ENCODE results near the gene MAT2A.

MAT2A gene

GRCh38 chr2:85501248-85501647 lies 37.7 kb upstream of the MAT2A start:
- Histone ChIP-seq H3K9ac (no peak overlapping the region), H3K4me3 (IDR thresholded peaks at IDR 0.05; ENCODE audit: insufficient read depth, low read depth, low read length) (no peak overlapping the region), H3K4me1 (ENCODE audit: low read depth, poor library complexity, severe bottlenecking) (no peaks in the 10 kb centered on the region), H3K4me2 (no peak overlapping the region), H3K27me3 (ENCODE audit: insufficient read depth, low read depth) (no peaks in the 10 kb centered on the region), H4K20me1 (ENCODE audit: insufficient read depth) (no peaks in the 10 kb centered on the region), H3K36me3 (ENCODE audit: insufficient read depth) (no peaks in the 10 kb centered on the region), H2AFZ (ENCODE audit: low read depth) (no peak overlapping the region), H3K27ac (no peak overlapping the region), H3K79me2 (ENCODE audit: insufficient read depth, low read depth) (no peaks in the 10 kb centered on the region)
- TF ChIP-seq, protein P1, sequence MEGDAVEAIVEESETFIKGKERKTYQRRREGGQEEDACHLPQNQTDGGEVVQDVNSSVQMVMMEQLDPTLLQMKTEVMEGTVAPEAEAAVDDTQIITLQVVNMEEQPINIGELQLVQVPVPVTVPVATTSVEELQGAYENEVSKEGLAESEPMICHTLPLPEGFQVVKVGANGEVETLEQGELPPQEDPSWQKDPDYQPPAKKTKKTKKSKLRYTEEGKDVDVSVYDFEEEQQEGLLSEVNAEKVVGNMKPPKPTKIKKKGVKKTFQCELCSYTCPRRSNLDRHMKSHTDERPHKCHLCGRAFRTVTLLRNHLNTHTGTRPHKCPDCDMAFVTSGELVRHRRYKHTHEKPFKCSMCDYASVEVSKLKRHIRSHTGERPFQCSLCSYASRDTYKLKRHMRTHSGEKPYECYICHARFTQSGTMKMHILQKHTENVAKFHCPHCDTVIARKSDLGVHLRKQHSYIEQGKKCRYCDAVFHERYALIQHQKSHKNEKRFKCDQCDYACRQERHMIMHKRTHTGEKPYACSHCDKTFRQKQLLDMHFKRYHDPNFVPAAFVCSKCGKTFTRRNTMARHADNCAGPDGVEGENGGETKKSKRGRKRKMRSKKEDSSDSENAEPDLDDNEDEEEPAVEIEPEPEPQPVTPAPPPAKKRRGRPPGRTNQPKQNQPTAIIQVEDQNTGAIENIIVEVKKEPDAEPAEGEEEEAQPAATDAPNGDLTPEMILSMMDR (conservative IDR thresholded peaks at IDR 0.05; ENCODE audit: low read depth, low read length): no peak

DNA sequence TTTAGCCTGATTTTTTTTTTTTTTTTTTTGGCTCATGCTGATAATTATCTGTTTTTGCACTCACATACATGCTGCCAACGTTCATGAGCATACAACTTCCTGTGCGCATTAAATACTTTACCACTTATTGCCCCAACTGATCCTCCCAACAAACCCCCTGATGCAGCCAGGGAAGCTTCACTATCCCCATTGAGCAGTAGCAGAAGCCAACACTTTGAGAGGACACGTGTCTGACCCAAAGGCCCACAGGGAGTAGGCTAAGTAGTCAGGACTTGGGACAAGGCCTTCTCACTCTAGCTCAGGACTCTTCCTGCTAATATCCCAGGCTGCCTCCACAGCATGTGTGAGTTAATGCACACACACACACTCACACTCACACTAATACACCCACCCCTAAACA lies 36.2 kb upstream of the MAT2A start:
- TF ChIP-seq, protein P1 (conservative IDR thresholded peaks at IDR 0.05; ENCODE audit: low read depth, low read length): no peak
- H2AFZ ChIP-seq (ENCODE audit: low read depth): no peak overlapping the region
- H3K4me2 ChIP-seq: no peak overlapping the region

DNA sequence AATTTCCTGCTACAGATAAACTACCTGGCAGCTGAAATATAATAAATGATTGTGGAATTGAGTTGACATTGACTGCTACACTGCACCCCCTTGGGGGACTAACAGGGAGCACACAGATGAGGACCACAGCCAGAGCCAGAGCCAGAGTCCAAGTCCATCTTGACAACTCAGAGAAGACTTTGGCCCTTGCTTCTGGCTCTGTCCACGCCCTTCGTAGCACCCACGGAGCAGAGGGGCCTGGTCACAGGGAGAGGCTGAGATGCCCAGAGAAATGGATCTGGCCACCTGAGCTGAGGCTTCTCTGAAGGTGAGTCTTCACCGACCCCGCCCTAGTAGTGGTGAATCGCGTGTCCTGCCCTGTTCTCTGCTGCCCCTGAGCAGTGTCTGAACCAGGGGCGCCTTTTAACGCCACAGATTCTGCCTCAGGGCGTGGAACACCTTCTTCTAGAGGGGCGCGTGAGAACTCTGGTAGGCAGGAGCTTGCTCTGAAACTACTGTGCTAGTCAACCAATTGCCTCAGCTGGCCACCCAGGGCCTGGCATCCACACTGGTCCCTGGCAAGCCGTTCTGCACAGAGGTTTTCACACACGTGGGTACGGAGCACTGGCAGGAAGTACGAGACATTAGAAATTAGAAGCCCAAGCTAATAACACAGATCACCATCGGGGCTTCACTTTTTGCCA lies 35.7 kb upstream of the MAT2A start:
- H3K9ac ChIP-seq: no peak overlapping the region
- H3K79me2 ChIP-seq (ENCODE audit: insufficient read depth, low read depth): no peaks in the 10 kb centered on the region
- no peaks in the 10 kb centered on the region for H4K20me1 ChIP-seq (ENCODE audit: insufficient read depth)
- H2AFZ ChIP-seq (ENCODE audit: low read depth): no peak overlapping the region
- H3K4me3 ChIP-seq (IDR thresholded peaks at IDR 0.05; ENCODE audit: insufficient read depth, low read depth, low read length): no peak overlapping the region
- no peak overlapping the region for H3K27ac ChIP-seq
- H3K27me3 ChIP-seq (ENCODE audit: insufficient read depth, low read depth): no peaks in the 10 kb centered on the region
- no peak overlapping the region for H3K4me2 ChIP-seq
- TF ChIP-seq, protein P1 (conservative IDR thresholded peaks at IDR 0.05; ENCODE audit: low read depth, low read length): no peak
- H3K36me3 ChIP-seq (ENCODE audit: insufficient read depth): no peaks in the 10 kb centered on the region
- no peaks in the 10 kb centered on the region for H3K4me1 ChIP-seq (ENCODE audit: low read depth, poor library complexity, severe bottlenecking)

More for the DNA sequence above, 36.2 kb upstream of the MAT2A start:
- no peaks in the 10 kb centered on the region for H3K36me3 ChIP-seq (ENCODE audit: insufficient read depth)
- no peaks in the 10 kb centered on the region for H3K4me1 ChIP-seq (ENCODE audit: low read depth, poor library complexity, severe bottlenecking)
- H3K9ac ChIP-seq: no peak overlapping the region
- H4K20me1 ChIP-seq (ENCODE audit: insufficient read depth): no peaks in the 10 kb centered on the region
- H3K4me3 ChIP-seq (IDR thresholded peaks at IDR 0.05; ENCODE audit: insufficient read depth, low read depth, low read length): no peak overlapping the region
- no peaks in the 10 kb centered on the region for H3K27me3 ChIP-seq (ENCODE audit: insufficient read depth, low read depth)
- H3K79me2 ChIP-seq (ENCODE audit: insufficient read depth, low read depth): no peaks in the 10 kb centered on the region
- no peak overlapping the region for H3K27ac ChIP-seq

- Histone ChIP-seq H4K20me1 (ENCODE audit: insufficient read depth) (no peaks in the 10 kb centered on the region), H3K9ac (no peak overlapping the region), H3K4me3 (IDR thresholded peaks at IDR 0.05; ENCODE audit: insufficient read depth, low read depth, low read length) (no peak overlapping the region), H3K4me1 (ENCODE audit: low read depth, poor library complexity, severe bottlenecking) (no peaks in the 10 kb centered on the region), H3K27ac (no peak overlapping the region), H2AFZ (ENCODE audit: low read depth) (no peak overlapping the region), H3K4me2 (no peak overlapping the region), H3K79me2 (ENCODE audit: insufficient read depth, low read depth) (no peaks in the 10 kb centered on the region), H3K27me3 (ENCODE audit: insufficient read depth, low read depth) (no peaks in the 10 kb centered on the region), H3K36me3 (ENCODE audit: insufficient read depth) (no peaks in the 10 kb centered on the region)
- TF ChIP-seq, protein P1 (conservative IDR thresholded peaks at IDR 0.05; ENCODE audit: low read depth, low read length): no peak
Observed at GRCh38 chr2:85503851-85504777, 34.9 kb upstream of the MAT2A start.

Data from KMS-11 (cell line).